Vagina (tissue), 2 donors: ENCODE results near the gene COL28A1.

Source experiments
- POLR2AphosphoS5 ChIP-seq, 2 donors: sonication (generic); formaldehyde crosslinking; IDR thresholded peaks; one replicate each; pipeline ENCODE4 v1.9.0; 2017; ENCODE audit warnings: antibody characterized with exemption in 2 of 2, mild to moderate bottlenecking in 2 of 2, low read depth in 1 of 2; ENCODE audit not compliant: insufficient read depth in 1 of 2
- TF ChIP-seq, protein P1 (sequence below), 3 experiments: fragments of 450-650 bp in 2 of 3; fragments of 200-600 bp in 1 of 3; sonication (generic) in 1 of 3; IDR thresholded peaks; one replicate each; pipeline ENCODE4 v1.5.1; 2017 to 2019; ENCODE audit warnings: antibody characterized with exemption in 3 of 3, mild to moderate bottlenecking in 2 of 3, moderate library complexity in 2 of 3

DNA sequence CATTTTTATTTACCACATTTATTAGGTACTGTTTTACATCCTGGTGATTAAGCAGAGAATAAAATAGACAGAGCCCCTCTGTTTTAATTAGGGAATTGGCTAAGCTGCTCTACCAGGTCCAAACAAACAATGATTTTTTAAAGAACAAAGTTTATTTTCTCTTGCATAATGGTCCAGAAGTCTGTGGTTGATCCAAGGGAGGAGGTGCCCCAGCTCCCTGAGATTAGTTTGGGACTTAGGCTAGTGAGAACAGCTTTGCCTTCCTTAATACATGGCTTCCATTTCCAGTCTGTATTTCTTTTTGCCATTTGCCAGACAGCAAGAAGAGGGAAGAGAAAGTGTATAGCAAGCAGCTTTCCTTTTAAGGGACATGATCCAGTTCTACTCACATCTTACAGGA is 28.1 kb upstream of the COL28A1 start:
- TF ChIP-seq, protein P1, sequence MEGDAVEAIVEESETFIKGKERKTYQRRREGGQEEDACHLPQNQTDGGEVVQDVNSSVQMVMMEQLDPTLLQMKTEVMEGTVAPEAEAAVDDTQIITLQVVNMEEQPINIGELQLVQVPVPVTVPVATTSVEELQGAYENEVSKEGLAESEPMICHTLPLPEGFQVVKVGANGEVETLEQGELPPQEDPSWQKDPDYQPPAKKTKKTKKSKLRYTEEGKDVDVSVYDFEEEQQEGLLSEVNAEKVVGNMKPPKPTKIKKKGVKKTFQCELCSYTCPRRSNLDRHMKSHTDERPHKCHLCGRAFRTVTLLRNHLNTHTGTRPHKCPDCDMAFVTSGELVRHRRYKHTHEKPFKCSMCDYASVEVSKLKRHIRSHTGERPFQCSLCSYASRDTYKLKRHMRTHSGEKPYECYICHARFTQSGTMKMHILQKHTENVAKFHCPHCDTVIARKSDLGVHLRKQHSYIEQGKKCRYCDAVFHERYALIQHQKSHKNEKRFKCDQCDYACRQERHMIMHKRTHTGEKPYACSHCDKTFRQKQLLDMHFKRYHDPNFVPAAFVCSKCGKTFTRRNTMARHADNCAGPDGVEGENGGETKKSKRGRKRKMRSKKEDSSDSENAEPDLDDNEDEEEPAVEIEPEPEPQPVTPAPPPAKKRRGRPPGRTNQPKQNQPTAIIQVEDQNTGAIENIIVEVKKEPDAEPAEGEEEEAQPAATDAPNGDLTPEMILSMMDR (IDR thresholded peaks at IDR 0.05) = no peak
- TF ChIP-seq POLR2AphosphoS5 (IDR thresholded peaks at IDR 0.05; ENCODE audit: insufficient read depth in 1 of 2, low read depth in 1 of 2) = no peak
